Osteoblast (primary cell): ENCODE measurements around the gene ATP10A. TPM values are rescaled to one million over a fixed set of nuclear protein-coding genes. Genes with fewer than 3 reads are reported as not detected.
A peak's percentile ranks its signal among the peaks of the same experiment; 100 is the strongest.

ENCODE experiments used
- DNase-seq: peaks from one replicate; pipeline ENCODE4 v3.0.0; 2011; ENCODE audit warnings: low spot score, mixed read lengths; ENCODE audit not compliant: insufficient read length; ENCODE audit errors: missing footprints
- H2AFZ ChIP-seq: 2 replicates; pipeline ENCODE4 v1.6.0; 2011; ENCODE audit warnings: mild to moderate bottlenecking, low read length
- H3K27ac ChIP-seq: 2 replicates; pipeline ENCODE4 v1.5.1; 2011; ENCODE audit warnings: mild to moderate bottlenecking, low read depth, low read length, moderate library complexity
- H3K27me3 ChIP-seq: 2 replicates; pipeline ENCODE4 v1.6.0; 2012; ENCODE audit warnings: mild to moderate bottlenecking, control low read depth, inconsistent platforms, low read length, moderate library complexity; ENCODE audit not compliant: insufficient read depth
- H3K36me3 ChIP-seq: 2 replicates; pipeline ENCODE4 v1.5.1; 2011; ENCODE audit warnings: mild to moderate bottlenecking, low read length, control low read depth, moderate library complexity; ENCODE audit not compliant: insufficient read depth
- H3K4me1 ChIP-seq: 2 replicates; pipeline ENCODE4 v1.5.1; 2011; ENCODE audit warnings: mild to moderate bottlenecking, low read length, control low read depth, moderate library complexity; ENCODE audit not compliant: insufficient read depth
- H3K4me2 ChIP-seq: 2 replicates; pipeline ENCODE4 v1.6.0; 2011; ENCODE audit warnings: mild to moderate bottlenecking, low read length; ENCODE audit not compliant: insufficient read depth
- H3K4me3 ChIP-seq: fragments of 200-600 bp; sonication (generic); 3 replicates; pipeline ENCODE4 v1.5.1; 2012; ENCODE audit warnings: mild to moderate bottlenecking, low read length, inconsistent platforms; ENCODE audit not compliant: insufficient read depth
- H3K79me2 ChIP-seq: 2 replicates; pipeline ENCODE4 v1.6.0; 2012; ENCODE audit warnings: mild to moderate bottlenecking, low read length, control low read depth, inconsistent platforms; ENCODE audit not compliant: insufficient read depth
- H3K9me3 ChIP-seq: 2 replicates; pipeline ENCODE4 v1.5.1; 2011; ENCODE audit warnings: low read depth, low read length, control low read depth
- H4K20me1 ChIP-seq: 2 replicates; pipeline ENCODE4 v1.6.0; 2012; ENCODE audit warnings: mild to moderate bottlenecking, low read length, control low read depth; ENCODE audit not compliant: insufficient read depth
- total RNA-seq: library from RNA; depleted of rRNA; stranded (reverse); fragments of >200 nt; gene quantifications from 2 replicates; pipeline ENCODE4 v1.2.3, GENCODE V29; 2012
- TF ChIP-seq, protein P1 (sequence below): IDR thresholded peaks from 2 replicates; pipeline ENCODE4 v1.5.1; 2011; ENCODE audit warnings: mild to moderate bottlenecking, low read depth, low read length, moderate library complexity; ENCODE audit errors: extremely low read depth

Gene ATP10A
- total RNA-seq, 1 donor: 32.9 TPM

DNA sequence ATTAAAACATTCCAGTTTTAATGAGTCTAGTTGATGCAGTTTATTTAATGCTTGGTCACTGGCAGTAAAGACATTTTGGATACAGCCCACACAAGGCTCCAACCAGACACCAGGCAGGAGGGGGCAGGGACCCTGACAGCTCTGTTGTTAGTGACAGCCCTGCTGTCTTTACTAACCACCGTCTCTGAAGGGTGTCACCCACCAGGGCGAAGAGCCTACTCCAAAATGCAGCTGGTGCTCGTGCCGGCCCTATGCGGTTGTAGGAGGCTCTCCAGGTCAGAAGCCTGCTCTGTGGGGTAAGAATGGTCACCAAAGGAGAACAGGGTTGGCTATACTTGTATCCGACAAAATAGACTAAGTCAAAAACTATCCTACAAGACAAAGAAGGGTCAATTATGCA, 132.2 kb downstream of the ATP10A start:
- Histone ChIP-seq H2AFZ (no peak overlapping the region), H3K79me2 (no peaks in the 10 kb centered on the region), H3K4me3 (no peak overlapping the region), H3K9me3 (no peaks in the 10 kb centered on the region), H3K4me2 (no peak overlapping the region), H3K4me1 (no peaks in the 10 kb centered on the region), H4K20me1 (peaks cover 3% of the 10 kb centered on the region), H3K36me3 (peaks cover 6% of the 10 kb centered on the region), H3K27me3 (no peaks in the 10 kb centered on the region), H3K27ac (no peak overlapping the region)
- DNase-seq: peak; percentile 63
- TF ChIP-seq, protein P1, sequence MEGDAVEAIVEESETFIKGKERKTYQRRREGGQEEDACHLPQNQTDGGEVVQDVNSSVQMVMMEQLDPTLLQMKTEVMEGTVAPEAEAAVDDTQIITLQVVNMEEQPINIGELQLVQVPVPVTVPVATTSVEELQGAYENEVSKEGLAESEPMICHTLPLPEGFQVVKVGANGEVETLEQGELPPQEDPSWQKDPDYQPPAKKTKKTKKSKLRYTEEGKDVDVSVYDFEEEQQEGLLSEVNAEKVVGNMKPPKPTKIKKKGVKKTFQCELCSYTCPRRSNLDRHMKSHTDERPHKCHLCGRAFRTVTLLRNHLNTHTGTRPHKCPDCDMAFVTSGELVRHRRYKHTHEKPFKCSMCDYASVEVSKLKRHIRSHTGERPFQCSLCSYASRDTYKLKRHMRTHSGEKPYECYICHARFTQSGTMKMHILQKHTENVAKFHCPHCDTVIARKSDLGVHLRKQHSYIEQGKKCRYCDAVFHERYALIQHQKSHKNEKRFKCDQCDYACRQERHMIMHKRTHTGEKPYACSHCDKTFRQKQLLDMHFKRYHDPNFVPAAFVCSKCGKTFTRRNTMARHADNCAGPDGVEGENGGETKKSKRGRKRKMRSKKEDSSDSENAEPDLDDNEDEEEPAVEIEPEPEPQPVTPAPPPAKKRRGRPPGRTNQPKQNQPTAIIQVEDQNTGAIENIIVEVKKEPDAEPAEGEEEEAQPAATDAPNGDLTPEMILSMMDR: no peak

DNA sequence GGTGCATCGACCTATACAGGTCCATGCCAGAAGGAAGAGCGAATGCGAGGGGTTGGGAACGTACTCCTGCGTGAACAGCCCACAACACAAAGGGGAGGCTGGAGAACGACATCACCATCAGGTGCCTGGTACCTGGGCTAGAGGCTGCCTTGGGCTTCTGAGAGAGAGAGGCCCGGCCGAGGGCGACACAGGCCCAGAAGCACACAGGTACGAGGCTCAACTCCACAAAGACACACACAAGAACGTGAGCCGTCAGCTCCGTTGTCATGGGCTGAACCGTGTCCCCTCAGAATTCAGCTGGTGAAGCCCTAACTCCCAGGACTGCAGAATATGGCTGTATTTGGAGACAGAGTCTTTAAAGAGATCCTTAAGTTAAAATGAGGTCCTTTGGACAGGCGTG, 134.3 kb downstream of the ATP10A start:
- Histone ChIP-seq H3K4me1 (no peaks in the 10 kb centered on the region), H3K4me2 (no peak overlapping the region), H3K4me3 (no peak overlapping the region), H3K27ac (no peak overlapping the region), H3K79me2 (no peaks in the 10 kb centered on the region), H2AFZ (no peak overlapping the region), H3K36me3 (peaks cover 22% of the 10 kb centered on the region), H3K27me3 (no peaks in the 10 kb centered on the region), H4K20me1 (peaks cover 3% of the 10 kb centered on the region), H3K9me3 (no peaks in the 10 kb centered on the region)
- no peak for DNase-seq
- TF ChIP-seq, protein P1: no peak

DNA sequence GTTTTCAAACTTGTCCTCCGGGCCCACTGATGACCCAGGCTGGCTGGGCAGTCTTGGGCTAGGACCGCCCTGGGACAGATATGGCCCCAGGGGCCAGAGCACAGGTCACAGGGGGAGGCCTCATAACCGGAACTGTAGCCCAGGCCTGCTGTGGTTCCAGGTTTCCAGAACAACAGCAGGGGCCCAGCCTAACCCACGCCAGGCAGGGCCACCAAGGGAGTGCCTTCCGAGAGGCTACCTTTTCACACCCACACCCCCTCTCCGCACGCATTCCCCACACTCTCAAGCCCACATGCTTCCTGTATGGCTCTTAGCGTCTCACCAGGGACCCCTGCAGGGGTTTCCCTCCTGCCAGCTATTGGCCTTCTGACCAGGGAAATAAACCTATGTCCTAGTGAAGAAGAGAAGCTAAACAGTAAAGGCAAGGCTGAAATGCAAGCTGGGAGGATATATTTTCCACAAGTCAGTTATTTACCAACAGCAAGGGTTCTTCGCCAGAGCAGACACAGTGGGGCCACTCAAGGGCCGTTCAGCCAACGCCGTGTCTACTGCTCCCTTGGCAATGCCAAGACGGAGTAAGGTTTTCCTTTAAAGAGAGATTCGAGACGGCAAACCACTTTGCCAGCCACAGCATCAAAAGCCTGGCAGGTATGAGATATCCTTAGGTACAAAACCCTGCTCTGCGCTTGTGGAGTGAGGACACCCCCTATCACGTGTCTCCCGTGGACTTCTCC, 135.1 kb downstream of the ATP10A start:
- no peaks in the 10 kb centered on the region for H3K79me2 ChIP-seq
- TF ChIP-seq, protein P1: no peak
- H3K4me1 ChIP-seq: no peaks in the 10 kb centered on the region
- peaks cover 3% of the 10 kb centered on the region for H4K20me1 ChIP-seq
- no peak overlapping the region for H3K4me3 ChIP-seq
- H3K4me2 ChIP-seq: no peak overlapping the region
- DNase-seq: no peak
- H2AFZ ChIP-seq: no peak overlapping the region
- H3K27me3 ChIP-seq: no peaks in the 10 kb centered on the region
- H3K9me3 ChIP-seq: no peaks in the 10 kb centered on the region
- no peak overlapping the region for H3K27ac ChIP-seq
- H3K36me3 ChIP-seq: peaks cover 23% of the 10 kb centered on the region

DNA sequence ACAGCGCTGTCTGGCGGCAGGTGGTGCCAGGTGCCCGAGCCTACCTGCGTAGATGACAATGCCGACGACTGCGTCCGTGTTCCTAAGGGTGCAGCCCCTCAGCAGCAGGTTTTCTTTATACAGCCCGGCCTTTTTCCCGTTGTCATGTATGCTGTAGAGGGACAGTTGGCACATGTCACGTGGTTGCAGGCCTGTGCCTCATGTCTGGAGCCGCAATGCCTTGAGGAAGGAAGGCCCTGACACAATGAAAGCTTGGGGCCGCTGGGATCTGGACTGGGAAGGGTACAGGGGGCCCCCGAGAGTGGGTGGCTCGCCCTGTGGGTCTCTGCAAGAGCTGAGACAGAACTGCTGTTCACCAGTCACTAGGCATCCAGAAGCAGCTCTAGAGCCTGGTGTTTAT, 136.0 kb downstream of the ATP10A start:
- DNase-seq: no peak
- Histone ChIP-seq H4K20me1 (peaks cover 3% of the 10 kb centered on the region), H3K4me3 (no peak overlapping the region), H2AFZ (no peak overlapping the region), H3K36me3 (peaks cover 29% of the 10 kb centered on the region), H3K9me3 (no peaks in the 10 kb centered on the region), H3K79me2 (no peaks in the 10 kb centered on the region), H3K4me1 (no peaks in the 10 kb centered on the region), H3K4me2 (no peak overlapping the region), H3K27ac (no peak overlapping the region), H3K27me3 (no peaks in the 10 kb centered on the region)
- TF ChIP-seq, protein P1: no peak
